Keratinocyte (primary cell): ENCODE results near the gene ETFA. TPM values are rescaled to one million over a fixed set of nuclear protein-coding genes. Genes with fewer than 3 reads are reported as not detected.

ENCODE experiments used
- DNase-seq: peaks from one replicate; pipeline ENCODE4 v3.0.0-alpha.2; 2011; ENCODE audit warnings: low read depth, missing footprints, low spot score
- FAIRE-seq: peaks from 2 replicates; lab custom pipeline; 2011; peaks lifted over from hg19 to GRCh38; lab: Jason Lieb, UNC
- H2AFZ ChIP-seq: 2 replicates; pipeline ENCODE4 v1.6.0; 2012; ENCODE audit warnings: low read length, control low read depth, inconsistent platforms; ENCODE audit not compliant: control insufficient read depth
- H3K27ac ChIP-seq: 2 replicates; pipeline ENCODE4 v1.5.1; 2011; ENCODE audit warnings: low read length; ENCODE audit not compliant: control insufficient read depth, insufficient read depth
- H3K27me3 ChIP-seq: 3 replicates; pipeline ENCODE4 v1.6.0; 2011; ENCODE audit warnings: low read length; ENCODE audit not compliant: control insufficient read depth, insufficient read depth; ENCODE audit errors: extremely low read depth
- H3K36me3 ChIP-seq, 2 experiments: 2 replicates in 1 of 2; 3 replicates in 1 of 2; pipeline ENCODE4 v1.5.1; 2011; ENCODE audit warnings: low read length in 2 of 2, mild to moderate bottlenecking in 1 of 2; ENCODE audit not compliant: control insufficient read depth in 2 of 2, insufficient read depth in 2 of 2; ENCODE audit errors: extremely low read depth in 1 of 2
- H3K4me1 ChIP-seq: 3 replicates; pipeline ENCODE4 v1.5.1; 2011; ENCODE audit warnings: low read length; ENCODE audit not compliant: control insufficient read depth, insufficient read depth; ENCODE audit errors: extremely low read depth
- H3K4me2 ChIP-seq: 3 replicates; pipeline ENCODE4 v1.6.0; 2011; ENCODE audit warnings: low read depth, low read length; ENCODE audit not compliant: control insufficient read depth, insufficient read depth; ENCODE audit errors: extremely low read depth
- H3K4me3 ChIP-seq, 3 experiments: fragments of 200-600 bp in 1 of 3; sonication (generic) in 1 of 3; 2 replicates in 2 of 3; 3 replicates in 1 of 3; pipeline ENCODE4 v1.5.1; 2011 to 2016; ENCODE audit warnings: low read length in 3 of 3, mild to moderate bottlenecking in 3 of 3, control low read depth in 2 of 3, inconsistent platforms in 1 of 3, low read depth in 1 of 3, mixed read lengths in 1 of 3, mixed run types in 1 of 3, moderate library complexity in 1 of 3; ENCODE audit not compliant: control insufficient read depth in 2 of 3, insufficient read depth in 2 of 3; ENCODE audit errors: extremely low read depth in 1 of 3
- H3K79me2 ChIP-seq: 2 replicates; pipeline ENCODE4 v1.6.0; 2012; ENCODE audit warnings: low read length; ENCODE audit not compliant: control insufficient read depth, insufficient read depth
- H3K9ac ChIP-seq: 3 replicates; pipeline ENCODE4 v1.6.0; 2011; ENCODE audit warnings: low read length; ENCODE audit not compliant: control insufficient read depth, insufficient read depth; ENCODE audit errors: extremely low read depth
- H3K9me1 ChIP-seq: 3 replicates; pipeline ENCODE4 v1.6.0; 2011; ENCODE audit warnings: low read length; ENCODE audit not compliant: control insufficient read depth, insufficient read depth; ENCODE audit errors: extremely low read depth
- H3K9me3 ChIP-seq: 2 replicates; pipeline ENCODE4 v1.5.1; 2012; ENCODE audit warnings: low read depth, low read length; ENCODE audit not compliant: control insufficient read depth
- H4K20me1 ChIP-seq: 3 replicates; pipeline ENCODE4 v1.6.0; 2011; ENCODE audit warnings: low read length; ENCODE audit not compliant: control insufficient read depth, insufficient read depth; ENCODE audit errors: extremely low read depth
- CTCF ChIP-seq, 3 experiments: IDR thresholded peaks in 1 of 3; conservative IDR thresholded peaks in 1 of 3; optimal IDR thresholded peaks in 1 of 3; 2 replicates in 2 of 3; 3 replicates in 1 of 3; pipeline versions ENCODE3 to v1.5.1; 2011; ENCODE audit warnings: low read length in 3 of 3, mild to moderate bottlenecking in 3 of 3, moderate library complexity in 2 of 3, control low read depth in 1 of 3, inconsistent platforms in 1 of 3; ENCODE audit not compliant: insufficient read depth in 2 of 3; ENCODE audit errors: extremely low read depth in 1 of 3
- EZH2 ChIP-seq: IDR thresholded peaks from one replicate; pipeline ENCODE4 v1.6.1; 2012; ENCODE audit warnings: inconsistent platforms, mild to moderate bottlenecking, low read length, moderate library complexity
- dilution Hi-C: fragments of 300-500 bp; cut with MboI; formaldehyde crosslinking; loops from one replicate; pipeline ENCODE4 v1.7.0; 2020; ENCODE audit warnings: low sequenced_read_pairs; ENCODE audit not compliant: extremely low pct_ligation_motif_present
- polyA plus RNA-seq, 5 experiments: library from polyadenylated mRNA; depleted of rRNA in 3 of 5; stranded (reverse) in 3 of 5; stranded (forward) in 1 of 5; unstranded in 1 of 5; fragments of >200 nt; gene quantifications; 1 replicate in 1 of 5; 2 replicates in 3 of 5; 3 replicates in 1 of 5; pipeline versions ENCODE4 v1.2.1 to v1.2.3, GENCODE V29; 2011 to 2012; ENCODE audit warnings: missing spikeins in 2 of 5, low read depth in 1 of 5, low replicate concordance in 1 of 5

The ETFA gene
- polyA plus RNA-seq, 1 donor (not counting 4 experiments of a cell fraction or from before 2014, with no cell fraction given), result 230 TPM

GRCh38 chr15:76285241-76285825 is 25.9 kb downstream of the ETFA start:
- peaks cover 10 to 13% of the 10 kb centered on the region in 2 experiments for H3K36me3 ChIP-seq

GRCh38 chr15:76282465-76282864 is 28.8 kb downstream of the ETFA start:
- H3K27me3 ChIP-seq, result no peaks in the 10 kb centered on the region
- no peak overlapping the region for H3K4me2 ChIP-seq
- DNase-seq (no peak), FAIRE-seq (no peak)
- H3K36me3 ChIP-seq, result peaks cover 10 to 17% of the 10 kb centered on the region in 2 experiments
- no peaks in the 10 kb centered on the region for H3K4me1 ChIP-seq
- no peak overlapping the region for H3K9ac ChIP-seq
- no peaks in the 10 kb centered on the region for H3K79me2 ChIP-seq
- H3K27ac ChIP-seq, result no peak overlapping the region
- no peak for TF ChIP-seq CTCF (optimal IDR thresholded peaks at IDR 0.05 in 1 of 3, IDR thresholded peaks at IDR 0.05 in 1 of 3, conservative IDR thresholded peaks at IDR 0.05 in 1 of 3; ENCODE audit: extremely low read depth in 1 of 3, insufficient read depth in 2 of 3, low read length in 3 of 3)
- TF ChIP-seq EZH2, result no peak
- no peak overlapping the region for H3K4me3 ChIP-seq
- H3K9me3 ChIP-seq, result no peaks in the 10 kb centered on the region
- no peak overlapping the region for H2AFZ ChIP-seq
- dilution Hi-C loops, result no loop called here
- H4K20me1 ChIP-seq, result no peaks in the 10 kb centered on the region
- H3K9me1 ChIP-seq, result no peaks in the 10 kb centered on the region

More at GRCh38 chr15:76285241-76285825, 25.9 kb downstream of the ETFA start:
- Histone ChIP-seq H3K9me1 (no peaks in the 10 kb centered on the region), H3K4me3 (no peak overlapping the region), H3K4me2 (no peak overlapping the region), H3K9me3 (no peaks in the 10 kb centered on the region), H3K27ac (no peak overlapping the region), H3K79me2 (no peaks in the 10 kb centered on the region), H3K9ac (no peak overlapping the region), H3K27me3 (no peaks in the 10 kb centered on the region), H4K20me1 (no peaks in the 10 kb centered on the region), H3K4me1 (no peaks in the 10 kb centered on the region), H2AFZ (no peak overlapping the region)
- dilution Hi-C loops, result no loop called here
- FAIRE-seq (no peak), DNase-seq (no peak)
- peak; percentile 40 to 55 (median 55) for TF ChIP-seq CTCF (optimal IDR thresholded peaks at IDR 0.05 in 1 of 3, IDR thresholded peaks at IDR 0.05 in 1 of 3, conservative IDR thresholded peaks at IDR 0.05 in 1 of 3; ENCODE audit: extremely low read depth in 1 of 3, insufficient read depth in 2 of 3, low read length in 3 of 3)
- TF ChIP-seq EZH2, result no peak
